ENCODE measurements around the gene TRIP13.

TRIP13 gene

DNA sequence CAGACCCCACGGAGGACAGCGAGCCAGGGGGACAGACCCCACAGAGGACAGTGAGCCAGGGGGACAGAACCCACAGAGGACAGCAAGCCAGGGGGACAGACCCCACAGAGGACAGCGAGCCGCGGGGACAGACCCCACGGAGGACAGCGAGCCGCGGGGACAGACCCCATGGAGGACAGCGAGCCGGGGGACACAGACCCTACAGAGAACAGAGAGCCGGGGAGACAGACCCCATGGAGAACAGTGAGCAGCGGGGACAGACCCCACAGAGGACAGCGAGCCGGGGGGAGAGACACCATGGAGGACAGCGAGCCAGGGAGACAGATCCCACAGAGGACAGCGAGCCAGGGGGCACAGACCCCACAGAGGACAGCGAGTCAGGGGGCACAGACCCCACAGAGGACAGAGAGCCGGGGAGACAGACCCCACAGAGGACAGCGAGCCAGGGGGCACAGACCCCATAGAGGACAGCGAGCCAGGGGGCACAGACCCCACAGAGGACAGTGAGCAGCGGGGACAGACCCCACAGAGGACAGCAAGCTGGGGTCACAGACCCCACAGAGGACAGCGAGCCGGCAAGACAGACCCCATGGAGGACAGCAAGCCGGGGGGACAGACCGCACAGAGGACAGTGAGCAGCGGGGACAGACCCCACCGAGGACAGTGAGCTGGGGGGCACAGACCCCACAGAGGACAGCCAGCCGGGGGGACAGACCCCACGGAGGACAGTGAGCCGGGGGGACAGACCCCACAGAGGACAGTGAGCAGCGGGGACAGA is 37.5 kb upstream of the TRIP13 start:
- no peak for FAIRE-seq

DNA sequence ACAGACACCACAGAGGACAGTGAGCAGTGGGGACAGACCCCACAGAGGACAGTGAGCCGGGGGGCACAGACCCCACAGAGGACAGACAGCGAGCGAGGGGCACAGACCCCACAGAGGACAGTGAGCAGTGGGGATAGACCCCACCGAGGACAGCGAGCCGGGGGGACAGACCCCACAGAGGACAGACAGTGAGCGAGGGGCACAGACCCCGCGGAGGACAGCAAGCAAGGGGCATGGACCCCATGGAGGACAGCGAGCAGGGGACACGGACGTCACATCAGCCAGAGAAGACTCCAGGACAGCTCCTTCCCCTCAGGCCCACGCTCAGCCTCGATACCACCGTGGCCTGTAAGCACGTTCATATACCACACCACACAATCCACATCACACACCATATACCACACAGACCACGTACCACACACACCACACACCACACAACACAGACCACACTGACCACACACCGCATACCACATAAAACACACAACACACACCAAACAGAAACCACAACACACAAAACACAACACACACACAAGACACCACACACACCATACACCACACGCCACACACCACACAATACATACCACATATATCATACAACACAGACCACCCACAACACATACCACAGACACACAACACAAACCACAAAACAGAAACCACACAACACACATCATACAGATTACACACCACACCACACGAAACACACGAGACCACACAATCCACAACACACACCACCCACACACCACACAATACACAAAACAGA is 36.7 kb upstream of the TRIP13 start:
- no peak for FAIRE-seq

DNA sequence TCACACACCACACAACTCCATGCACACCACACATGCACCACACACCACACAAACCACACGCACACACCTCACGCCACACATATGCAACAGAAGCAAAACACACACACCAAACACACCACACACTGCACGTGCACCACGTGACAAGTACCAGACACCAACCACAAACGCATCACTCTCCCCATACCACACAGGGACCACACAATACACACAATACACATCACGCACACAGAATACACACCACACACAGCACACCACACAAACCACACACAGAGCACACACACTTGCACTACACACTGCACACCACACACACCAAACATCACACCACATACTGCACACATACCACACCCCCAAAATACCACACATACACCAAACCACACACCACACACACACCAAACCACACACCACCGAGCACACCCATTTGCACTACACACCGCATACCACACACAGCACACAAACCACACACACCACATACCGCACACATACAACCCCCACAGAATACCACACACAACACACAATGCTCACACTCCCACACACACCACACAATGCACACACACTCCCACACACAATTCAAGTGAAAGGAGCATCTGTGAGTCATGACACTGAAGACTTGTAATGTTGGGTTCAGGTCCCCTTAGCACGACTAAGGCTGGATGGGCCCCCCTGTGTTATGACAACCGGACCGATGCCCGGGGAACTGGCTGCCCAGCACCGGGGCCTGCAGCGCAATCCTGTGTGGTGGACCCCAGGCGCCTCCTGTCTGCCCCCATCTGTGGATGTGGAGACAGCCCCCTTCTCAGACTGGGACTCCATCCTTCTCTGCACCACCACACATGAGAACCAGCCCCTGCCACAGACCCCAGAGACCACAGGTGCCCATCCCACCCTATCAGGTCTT is 35.9 kb upstream of the TRIP13 start:
- no peak for FAIRE-seq

DNA sequence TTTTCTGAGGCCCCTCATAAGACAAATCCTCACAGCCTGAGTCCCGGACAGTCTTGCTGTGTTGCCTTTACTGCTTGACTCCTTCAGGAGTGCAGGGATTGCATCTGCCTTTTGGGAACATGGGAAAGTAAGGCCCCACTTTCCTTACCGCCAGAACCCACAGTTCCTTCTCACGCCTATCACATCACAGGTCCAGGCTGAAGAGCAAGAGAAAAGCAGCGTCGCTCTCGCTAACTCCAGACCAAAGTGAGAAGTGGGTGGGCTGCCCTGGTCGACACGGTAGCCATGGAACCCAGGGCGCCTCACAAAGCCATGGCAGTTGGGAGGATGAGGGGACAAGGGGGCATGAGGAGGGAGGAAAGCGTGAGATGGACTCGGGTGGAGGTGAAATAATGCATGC is 34.0 kb upstream of the TRIP13 start:
- FAIRE-seq, result no peak

DNA sequence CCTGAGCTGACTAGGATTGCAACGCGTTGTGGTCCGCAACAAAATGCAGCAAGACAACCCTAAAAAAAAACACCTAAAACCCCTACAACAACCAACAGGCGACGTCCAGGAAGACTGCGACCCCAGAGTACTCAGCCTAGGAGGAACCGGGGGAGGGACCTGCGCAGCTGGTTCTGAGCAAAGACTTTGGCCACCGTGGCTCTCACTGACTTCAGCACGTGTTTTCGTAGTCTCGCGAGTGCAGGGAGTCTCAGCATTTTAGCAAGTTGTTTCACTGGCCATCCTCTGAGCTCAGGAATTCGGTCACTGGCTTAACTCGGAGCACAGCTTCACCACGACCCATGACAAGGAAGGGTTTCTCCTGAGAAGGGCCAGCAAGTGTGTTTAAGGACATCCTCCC is 33.3 kb upstream of the TRIP13 start:
- FAIRE-seq, result no peak

DNA sequence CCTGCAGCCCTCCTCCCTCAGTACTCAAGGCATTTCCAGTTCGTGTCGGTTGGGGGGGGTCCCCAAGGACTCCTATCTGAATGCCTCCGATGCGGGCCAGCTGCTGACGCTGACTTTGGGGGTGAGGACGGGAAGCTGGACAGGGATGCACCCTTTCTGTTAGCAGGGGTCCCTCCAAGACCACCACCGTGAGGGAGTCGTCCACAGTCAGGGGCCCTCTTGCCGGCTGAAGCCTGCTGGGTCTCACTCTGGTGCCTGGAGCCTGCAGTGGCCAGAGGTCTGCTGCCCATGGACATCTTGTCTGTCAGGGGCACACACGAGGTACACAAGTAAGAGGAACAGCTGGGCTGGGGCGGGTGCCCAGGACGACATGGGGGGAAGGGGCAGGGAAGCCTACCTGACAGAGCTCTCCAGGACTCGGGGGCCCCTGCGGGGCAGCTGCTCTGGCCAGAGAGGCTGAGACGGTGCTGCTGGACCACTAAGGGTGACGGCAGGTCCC is 32.8 kb upstream of the TRIP13 start:
- no peak for FAIRE-seq

DNA sequence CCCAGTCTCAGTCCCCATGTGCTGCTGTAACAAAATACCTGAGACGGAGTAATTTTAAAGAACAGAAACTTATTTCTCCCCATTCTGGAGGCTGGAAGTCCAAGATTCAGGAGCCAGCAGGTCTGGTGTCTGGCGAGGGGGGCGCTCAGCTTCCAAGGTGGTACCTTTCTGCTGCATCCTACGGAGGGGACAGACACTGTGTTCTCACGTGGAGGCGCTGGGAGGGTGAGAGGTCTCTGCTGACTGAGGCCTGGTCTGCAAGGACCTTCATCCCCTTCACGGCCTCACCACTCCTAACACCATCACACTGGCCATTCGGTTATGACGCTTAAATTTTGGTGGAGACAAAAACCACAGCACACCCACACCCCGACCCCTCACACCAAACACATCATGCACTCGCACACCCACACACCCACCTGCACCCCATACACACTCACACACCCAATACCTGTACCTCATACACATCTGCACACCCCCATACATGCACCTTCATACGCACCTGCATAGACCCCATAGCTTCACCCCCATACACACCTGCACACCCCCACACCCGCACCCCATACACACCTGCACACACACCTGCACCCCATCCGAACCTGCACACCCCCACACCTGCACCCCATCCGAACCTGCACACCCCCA is 32.1 kb upstream of the TRIP13 start:
- FAIRE-seq, result no peak

DNA sequence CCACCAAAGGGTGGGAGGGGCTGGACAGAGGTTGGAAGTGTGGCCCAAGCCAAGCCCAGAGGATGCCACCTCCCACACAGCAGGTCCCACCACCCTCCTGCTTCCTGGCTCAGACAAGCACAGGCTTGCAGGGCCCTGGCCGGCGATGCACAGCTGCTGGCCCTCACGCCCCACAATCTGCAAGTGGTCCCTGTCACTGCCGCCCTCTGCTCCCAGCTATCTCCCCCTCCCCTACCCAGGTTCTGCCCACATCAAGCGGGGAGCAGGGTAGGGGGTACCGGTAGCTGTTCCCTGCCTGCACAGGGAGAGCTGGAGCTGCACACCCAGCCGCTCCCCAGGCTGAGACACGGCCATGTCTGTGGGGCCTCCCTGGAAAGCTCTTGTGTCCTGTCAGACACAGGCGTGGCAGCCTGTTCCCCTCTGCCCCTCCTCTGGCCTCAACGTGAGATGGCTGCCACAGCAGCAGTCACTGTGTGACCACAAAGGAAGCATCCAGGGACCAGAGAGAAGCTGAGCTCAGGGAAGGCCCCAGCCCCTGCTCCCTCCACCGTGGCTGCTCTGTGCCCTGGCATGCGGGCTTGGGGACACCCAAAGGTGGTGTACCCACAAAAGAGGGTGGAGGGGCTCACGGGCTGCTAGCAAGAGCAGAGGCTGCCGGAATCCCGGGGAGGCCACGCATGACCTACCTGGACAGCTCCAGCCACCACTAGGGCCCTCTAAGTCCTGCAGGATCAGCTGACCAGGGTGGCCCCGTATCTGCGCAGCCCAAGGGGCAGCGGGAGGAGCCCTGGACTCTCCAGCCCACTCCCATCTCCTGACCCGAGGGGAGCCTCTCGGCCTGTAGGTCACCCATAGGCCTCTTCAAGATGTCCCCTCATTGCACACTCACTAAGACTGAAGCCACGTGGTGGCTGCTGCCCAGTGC is 31.0 kb upstream of the TRIP13 start:
- FAIRE-seq, result no peak

DNA sequence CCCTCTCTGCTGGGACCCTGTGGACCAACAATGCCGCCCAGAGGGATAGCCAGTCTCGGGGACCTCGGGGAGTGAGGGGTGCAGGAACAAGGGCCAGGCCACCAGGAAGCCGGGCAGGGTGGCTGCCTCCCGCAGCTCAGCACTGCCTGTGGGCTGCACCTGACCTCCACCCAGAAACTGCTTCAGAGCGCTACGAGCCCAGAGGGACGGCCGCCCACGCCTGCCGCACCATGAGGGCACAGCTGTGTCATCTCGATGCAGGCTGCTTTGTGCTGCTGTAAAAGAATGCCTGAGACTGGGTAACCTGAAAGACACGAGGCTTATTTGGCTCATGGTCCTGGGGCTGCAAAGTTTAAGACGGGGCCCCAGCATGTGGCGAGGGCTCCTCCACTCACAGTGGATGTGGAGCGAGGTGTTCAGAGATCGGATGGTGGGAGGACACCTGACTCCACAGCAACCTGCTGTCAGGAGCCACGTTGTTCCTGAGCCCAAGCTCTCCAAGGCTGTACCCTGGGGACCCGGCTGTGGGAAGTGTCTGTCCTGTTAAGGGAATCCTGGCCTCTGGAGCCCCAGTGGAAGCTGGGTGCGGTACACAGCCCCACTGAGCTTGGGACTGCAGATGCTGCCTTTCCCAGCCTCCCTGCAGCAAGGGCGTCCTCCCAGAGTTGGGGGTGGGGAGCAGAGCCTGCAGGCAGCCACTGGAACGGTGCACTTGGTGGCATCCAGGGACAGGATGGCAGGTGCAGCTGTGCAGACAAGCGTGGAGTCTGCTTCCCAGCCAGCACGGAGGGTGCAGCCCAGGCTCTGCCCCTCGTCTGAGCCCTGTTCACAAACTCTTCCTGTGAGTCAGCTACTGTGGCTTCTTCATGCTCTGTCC is 30.1 kb upstream of the TRIP13 start:
- FAIRE-seq, result no peak

DNA sequence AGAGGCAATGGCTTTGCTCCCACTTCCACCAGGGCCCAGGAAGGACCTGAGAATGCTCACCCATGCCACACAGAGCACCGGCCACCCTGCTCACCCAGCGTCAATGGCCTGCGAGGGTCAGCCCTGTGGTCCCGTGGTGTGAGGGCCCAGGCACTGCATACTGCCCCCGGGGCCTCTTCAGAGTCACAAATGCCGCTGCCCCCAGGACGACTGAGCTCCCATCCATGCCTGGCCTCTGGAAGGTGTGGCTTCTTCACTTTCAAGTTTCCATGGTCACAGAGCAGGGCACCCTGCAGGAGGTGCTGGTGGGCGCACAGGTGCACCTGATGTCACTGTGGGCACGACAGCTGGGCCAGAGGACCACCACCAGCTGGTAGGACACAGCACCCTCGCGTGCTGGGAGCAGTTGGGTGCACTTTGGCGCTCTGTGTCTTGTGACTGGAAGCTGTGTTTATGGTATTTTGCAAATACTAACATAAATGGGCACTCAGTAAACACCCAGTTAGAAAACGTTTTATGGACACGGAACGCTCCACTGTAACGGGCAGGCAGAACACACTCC is 29.4 kb upstream of the TRIP13 start:
- no peak for FAIRE-seq

DNA sequence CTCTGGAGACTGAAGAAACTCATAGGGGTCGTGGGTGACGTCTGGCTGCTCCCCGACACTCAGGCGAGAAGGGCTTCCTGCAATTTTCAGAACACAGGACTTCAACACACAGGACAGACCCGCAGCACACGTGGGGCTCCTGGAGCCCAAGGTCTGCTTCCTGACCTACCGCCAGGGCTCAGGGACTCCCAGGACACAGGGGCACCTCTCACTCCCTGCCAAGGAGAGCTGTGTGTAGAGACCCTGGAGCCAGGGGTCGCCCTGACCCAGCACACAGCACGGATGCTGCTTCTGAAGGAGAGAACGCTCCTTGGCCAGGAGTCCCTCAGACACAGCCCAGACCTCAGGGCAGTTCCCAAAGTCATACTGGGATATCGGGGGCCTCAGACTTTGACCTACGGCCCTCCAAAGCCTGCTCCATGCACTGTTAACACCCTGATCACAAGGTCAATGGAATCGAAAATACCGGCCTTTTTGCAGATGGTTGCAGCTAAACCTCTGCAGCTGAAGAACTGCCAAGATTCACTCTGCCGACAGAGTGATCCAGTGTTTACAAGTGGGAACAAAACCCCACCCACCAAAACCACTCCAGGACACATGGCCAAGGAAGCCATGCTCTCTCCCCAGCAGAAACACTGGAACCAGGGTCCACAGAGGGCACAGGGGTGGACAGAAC is 28.1 kb upstream of the TRIP13 start:
- FAIRE-seq, result no peak

DNA sequence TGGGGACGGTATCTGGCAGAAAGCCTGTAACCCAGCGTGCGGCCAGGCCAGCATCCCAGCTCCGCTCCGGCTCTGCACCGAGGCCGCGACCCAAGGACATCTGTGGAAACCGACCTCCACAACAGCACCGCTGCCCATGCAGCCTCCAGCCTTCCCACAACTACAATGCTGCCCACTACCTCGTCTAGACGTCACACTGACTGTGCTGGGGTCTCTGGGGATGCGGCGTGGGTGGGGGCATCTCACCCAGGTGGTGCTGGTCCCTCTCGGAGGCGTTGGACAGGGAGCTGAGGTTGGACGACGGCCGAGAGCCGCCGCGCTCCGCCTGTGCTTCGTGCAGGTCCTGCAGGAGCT is 27.5 kb upstream of the TRIP13 start:
- no peak for FAIRE-seq

DNA sequence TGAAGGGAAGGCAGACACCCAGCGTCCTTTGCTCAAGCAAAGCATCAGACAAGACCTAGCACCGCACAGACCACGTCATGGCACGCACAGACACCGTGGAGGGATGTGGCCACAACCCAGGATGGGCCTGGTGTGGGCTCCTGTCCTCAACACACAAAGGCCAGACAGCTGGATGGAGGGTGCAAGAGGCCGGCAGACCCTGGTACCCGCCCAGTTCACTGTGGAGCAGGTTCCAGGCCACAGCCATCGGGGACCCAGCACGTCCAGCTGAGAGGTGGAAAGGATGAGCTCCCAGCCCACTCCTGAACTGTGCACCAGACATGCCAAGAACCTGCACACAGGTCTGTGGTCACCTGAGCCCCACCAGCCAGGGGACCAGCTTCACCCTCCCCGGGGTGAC is 26.9 kb upstream of the TRIP13 start:
- FAIRE-seq, result no peak

DNA sequence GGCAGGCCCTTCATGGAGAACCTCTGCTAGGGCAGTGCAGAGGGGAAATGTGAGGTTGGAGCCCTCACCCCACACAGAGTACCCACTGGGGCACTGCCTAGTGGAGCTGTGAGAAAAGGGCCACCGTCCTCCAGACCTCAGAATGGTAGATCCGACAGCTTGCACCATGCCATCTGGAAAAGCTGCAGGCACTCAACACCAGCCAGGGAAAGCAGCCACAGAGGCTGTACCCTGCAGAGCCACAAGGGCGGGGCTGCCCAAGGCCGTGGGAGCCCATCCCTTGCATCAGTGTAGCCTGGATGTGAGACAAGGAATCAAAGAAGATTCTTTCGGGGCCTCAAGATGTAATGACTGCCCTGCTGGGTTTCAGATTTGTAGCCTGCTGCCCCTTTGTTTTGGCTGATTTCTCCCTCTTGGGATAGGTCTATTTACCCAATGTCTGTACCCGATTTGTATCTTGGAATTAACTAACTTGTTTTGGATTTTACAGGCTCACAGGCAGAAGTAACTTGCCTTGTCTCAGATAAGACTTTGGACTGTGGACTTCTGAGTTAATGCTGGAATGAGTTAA is 25.3 kb upstream of the TRIP13 start:
- no peak for FAIRE-seq

DNA sequence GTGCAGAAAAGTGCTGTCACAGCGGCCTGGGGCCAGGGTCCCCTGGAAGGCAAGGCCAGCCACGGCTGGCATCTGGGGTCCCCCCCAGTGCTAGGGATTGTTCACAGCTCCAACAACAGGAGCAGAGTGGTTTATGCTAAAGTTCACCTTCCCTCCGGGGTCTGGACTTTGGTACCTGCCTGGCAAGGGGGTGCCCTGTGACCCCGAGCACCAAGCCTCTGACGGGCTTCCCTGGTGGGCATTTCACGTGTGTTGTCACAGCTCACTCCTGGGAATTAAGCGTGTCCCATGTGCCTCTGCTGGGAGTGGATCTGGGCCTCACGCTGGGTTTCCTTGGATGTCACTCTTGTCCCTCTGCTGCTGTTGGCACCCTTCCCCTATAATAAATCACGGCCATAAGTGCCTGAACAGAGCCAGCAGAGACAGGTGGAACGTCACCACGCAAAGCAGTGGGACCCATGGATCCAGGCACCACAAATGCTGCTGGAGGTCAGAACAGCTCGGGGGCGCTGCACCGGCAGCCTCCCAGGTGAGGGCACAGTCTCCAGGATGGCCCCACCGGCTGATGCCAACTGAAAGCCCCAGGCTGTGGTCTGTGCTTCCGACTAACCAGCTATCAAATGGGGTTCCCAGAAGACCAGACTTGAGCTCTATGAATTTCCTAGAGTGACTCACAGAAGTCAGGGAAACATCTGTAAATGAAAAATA is 24.1 kb upstream of the TRIP13 start:
- FAIRE-seq, result no peak

DNA sequence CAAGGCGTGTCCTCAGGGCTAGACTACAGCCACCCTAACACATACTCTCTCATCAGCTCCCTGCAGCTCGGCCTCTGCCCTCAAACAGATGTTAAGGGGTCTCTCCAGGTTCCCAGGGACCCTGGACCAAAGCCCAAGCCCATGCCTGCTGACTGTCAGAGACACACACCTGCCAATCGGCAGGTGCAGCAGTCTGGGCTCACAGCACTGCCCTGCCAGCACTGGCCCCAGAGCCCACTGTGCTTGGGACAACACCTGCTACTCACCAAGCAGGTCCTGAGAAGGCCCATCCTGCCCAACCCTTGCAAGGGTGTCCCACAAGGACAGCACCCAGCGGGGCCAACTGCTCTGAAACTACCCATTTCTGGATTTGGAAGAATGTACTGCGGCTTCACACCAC is 21.7 kb upstream of the TRIP13 start:
- no peak for FAIRE-seq

DNA sequence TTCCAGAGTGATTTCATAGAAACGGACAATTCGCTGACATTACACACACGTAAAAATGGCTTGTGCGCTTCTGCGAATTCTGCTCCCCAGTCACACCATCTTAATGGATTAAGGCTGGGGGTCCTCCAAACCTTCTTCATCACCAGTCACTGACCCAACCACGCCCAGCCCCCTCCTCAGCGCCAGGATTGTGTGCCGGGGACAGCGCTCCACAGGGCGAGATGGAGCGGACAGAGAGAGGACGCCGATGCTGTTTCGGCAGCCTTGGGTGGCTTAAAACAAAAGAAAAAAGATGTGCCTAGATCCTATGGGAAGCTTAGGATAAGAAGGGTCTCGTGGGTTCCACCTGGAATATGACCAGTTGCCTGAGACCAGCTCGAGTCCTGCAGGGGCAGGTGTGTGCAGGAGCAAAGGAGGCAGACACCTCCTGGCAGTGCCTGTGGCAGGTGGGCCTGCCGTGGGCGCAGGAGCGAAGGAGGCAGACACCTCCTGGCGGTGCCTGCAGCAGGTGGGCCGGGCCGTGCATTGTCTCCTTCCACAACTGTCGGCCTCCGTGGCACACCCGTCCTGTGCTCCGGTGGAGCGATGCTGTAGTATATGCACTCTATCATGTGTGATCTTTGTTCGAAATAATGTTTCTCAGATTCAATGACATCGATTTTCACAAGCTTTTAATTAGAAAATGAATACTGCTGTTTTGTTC is 20.9 kb upstream of the TRIP13 start:
- no peak for FAIRE-seq

DNA sequence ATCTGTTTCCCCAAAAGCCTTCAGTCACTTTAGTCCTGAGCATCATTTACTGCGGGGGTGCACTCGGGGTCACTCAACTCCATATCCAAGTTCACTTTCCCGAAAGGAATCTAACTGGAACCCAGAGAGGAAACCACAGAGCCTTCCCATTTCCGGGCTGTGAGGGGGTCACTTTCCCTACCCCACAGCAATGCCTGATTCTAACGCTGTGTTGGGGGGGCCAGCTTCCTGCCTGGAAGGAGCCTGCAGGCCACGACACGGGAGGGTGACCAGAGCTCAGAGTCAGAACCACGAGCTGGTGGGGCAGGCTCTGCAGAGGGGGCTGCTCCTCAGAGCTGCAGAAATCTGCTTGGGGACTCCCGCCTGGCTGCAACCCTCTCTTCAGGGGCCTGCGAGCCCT is 20.4 kb upstream of the TRIP13 start:
- FAIRE-seq, result no peak

Measured in colon (tissue), 2 donors.